Sigmoid colon (tissue), 7 donors: ENCODE results near the gene YJU2. TPM values are rescaled to one million over a fixed set of nuclear protein-coding genes. Genes with fewer than 3 reads are reported as not detected.
"Not testable (repeated sequence)": the region's sequence is repeated elsewhere in the genome, so short reads cannot be mapped to it uniquely, and the experiment has no call there.

ENCODE experiments used
- DNase-seq: peaks from one replicate; pipeline ENCODE4 v3.0.0-alpha.2; 2019
- H3K27ac ChIP-seq, 4 donors: fragments of 200-600 bp; sonication (generic); one replicate each; pipeline ENCODE4 v1.5.1; 2016 to 2019; ENCODE audit warnings: mild to moderate bottlenecking in 1 of 4
- H3K27me3 ChIP-seq, 3 donors: fragments of 200-600 bp; sonication (generic); one replicate each; pipeline ENCODE4 v1.5.1; 2019; ENCODE audit warnings: mild to moderate bottlenecking in 1 of 3
- H3K36me3 ChIP-seq, 4 donors: fragments of 200-600 bp; sonication (generic); one replicate each; pipeline ENCODE4 v1.5.1; 2016 to 2019
- H3K4me1 ChIP-seq, 4 donors: fragments of 200-600 bp; sonication (generic); one replicate each; pipeline ENCODE4 v1.5.1; 2017 to 2019
- H3K4me3 ChIP-seq, 4 donors: fragments of 200-600 bp; sonication (generic); one replicate each; pipeline ENCODE4 v1.5.1; 2017 to 2019; ENCODE audit warnings: mild to moderate bottlenecking in 2 of 4, moderate library complexity in 1 of 4
- H3K9me3 ChIP-seq, 4 donors: fragments of 200-600 bp in 3 of 4; sonication (generic) in 3 of 4; one replicate each; pipeline versions ENCODE4 v1.5.1 to v1.6.1; 2013 to 2019
- CTCF ChIP-seq, 4 experiments: fragments of 450-650 bp in 3 of 4; fragments of 200-600 bp in 1 of 4; IDR thresholded peaks; one replicate each; pipeline ENCODE4 v1.5.1; 2016 to 2019; ENCODE audit warnings: antibody characterized with exemption in 4 of 4, mild to moderate bottlenecking in 3 of 4, moderate library complexity in 2 of 4
- EP300 ChIP-seq, 4 donors: sonication (generic); formaldehyde crosslinking; IDR thresholded peaks; one replicate each; pipeline ENCODE4 v1.6.1; 2017; ENCODE audit warnings: antibody characterized with exemption in 4 of 4
- POLR2A ChIP-seq, 2 donors: fragments of 450-650 bp; IDR thresholded peaks; one replicate each; pipeline ENCODE4 v1.6.1; 2016; ENCODE audit warnings: antibody characterized with exemption in 2 of 2, mild to moderate bottlenecking in 2 of 2, moderate library complexity in 2 of 2
- POLR2AphosphoS5 ChIP-seq, 4 donors: sonication (generic); formaldehyde crosslinking; IDR thresholded peaks; one replicate each; pipeline ENCODE4 v1.6.1; 2017; ENCODE audit warnings: antibody characterized with exemption in 4 of 4
- WGBS, 2 donors: extraction: QIAGEN DNeasy Blood & Tissue Kit; methylation state at CpG; one replicate each; pipeline ENCODE4 v1.1.7; 2013; 5-methylcytosine and 5-hydroxymethylcytosine counted together
- intact Hi-C: fragments of 100-400 bp; cut with DNase I; formaldehyde crosslinking; loops from one replicate; pipeline ENCODE4 v1.15.1; 2023
- polyA plus RNA-seq, 3 donors: library from polyadenylated mRNA; stranded (reverse); fragments of 200-250 nt; gene quantifications; one replicate each; pipeline ENCODE4 v1.2.3, GENCODE V29; 2013
- total RNA-seq, 4 donors: library from RNA; depleted of rRNA; stranded (reverse); fragments of >200 nt; gene quantifications; one replicate each; pipeline ENCODE4 v1.1.0, GENCODE V29; 2016
- donor health status: healthy with polysubstance abuse.
- donor health status: Bipolar disorder and iron deficiency.
- donor health status: healthy.

Gene YJU2
- total and polyA plus RNA-seq, 7 donors, result 19.4 to 31.8 (median 21.5) TPM

GRCh38 chr19:4232614-4233281, 14.1 kb upstream of the YJU2 start:
- Histone ChIP-seq H3K4me1 (no peaks in the 10 kb centered on the region), H3K27me3 (peaks cover 12 to 60% (median 22%) of the 10 kb centered on the region in 3 donors), H3K27ac (no peak overlapping the region), H3K36me3 (no peaks in the 10 kb centered on the region), H3K9me3 (no peaks in the 10 kb centered on the region), H3K4me3 (no peak overlapping the region)
- TF ChIP-seq POLR2A (IDR thresholded peaks at IDR 0.05), result no peak
- TF ChIP-seq CTCF (IDR thresholded peaks at IDR 0.05), result no peak
- no peak for TF ChIP-seq POLR2AphosphoS5 (IDR thresholded peaks at IDR 0.05)
- no peak for TF ChIP-seq EP300 (IDR thresholded peaks at IDR 0.05)
- 25 to 51% methylated on average over 21 of the region's 21 CpGs for WGBS, 2 donors
- intact Hi-C loops, result no loop called here
- DNase-seq, result no peak

GRCh38 chr19:4233282-4233853, 13.5 kb upstream of the YJU2 start:
- 21 to 45% methylated on average over 11 of the region's 11 CpGs for WGBS, 2 donors
- H3K4me1 ChIP-seq, result no peaks in the 10 kb centered on the region
- H3K36me3 ChIP-seq, result no peaks in the 10 kb centered on the region
- intact Hi-C loops, result no loop called here
- H3K27ac ChIP-seq, result no peak overlapping the region
- H3K27me3 ChIP-seq, result peaks cover 12 to 57% (median 22%) of the 10 kb centered on the region in 3 donors
- H3K4me3 ChIP-seq, result no peak overlapping the region
- no peak for DNase-seq
- TF ChIP-seq POLR2AphosphoS5 (IDR thresholded peaks at IDR 0.05) (no peak), CTCF (IDR thresholded peaks at IDR 0.05) (peak in 1 of 4 experiments; percentile 35), EP300 (IDR thresholded peaks at IDR 0.05) (no peak)
- no peaks in the 10 kb centered on the region for H3K9me3 ChIP-seq

- intact Hi-C loops, result no loop called here
- Histone ChIP-seq H3K27ac (no peak overlapping the region), H3K9me3 (no peaks in the 10 kb centered on the region), H3K27me3 (peaks cover 9 to 48% (median 17%) of the 10 kb centered on the region in 3 donors), H3K36me3 (no peaks in the 10 kb centered on the region), H3K4me3 (no peak overlapping the region), H3K4me1 (no peaks in the 10 kb centered on the region)
- TF ChIP-seq POLR2A (IDR thresholded peaks at IDR 0.05) (no peak), CTCF (IDR thresholded peaks at IDR 0.05) (no peak), EP300 (IDR thresholded peaks at IDR 0.05) (no peak), POLR2AphosphoS5 (IDR thresholded peaks at IDR 0.05) (no peak)
- no peak for DNase-seq
- 50 to 63% methylated on average over 21 of the region's 21 CpGs for WGBS, 2 donors
These were observed 12.6 kb upstream of the YJU2 start for GRCh38 chr19:4234142-4234861.

- H3K27me3 ChIP-seq, result peaks cover 6 to 42% (median 13%) of the 10 kb centered on the region in 3 donors
- no peaks in the 10 kb centered on the region for H3K4me1 ChIP-seq
- 71 to 81% methylated on average over 13 of the region's 13 CpGs for WGBS, 2 donors
- no peak for DNase-seq
- intact Hi-C loops, result no loop called here
- no peak overlapping the region for H3K4me3 ChIP-seq
- TF ChIP-seq EP300 (IDR thresholded peaks at IDR 0.05), result no peak
- no peak for TF ChIP-seq POLR2AphosphoS5 (IDR thresholded peaks at IDR 0.05)
- no peak for TF ChIP-seq POLR2A (IDR thresholded peaks at IDR 0.05)
- TF ChIP-seq CTCF (IDR thresholded peaks at IDR 0.05), result no peak
- H3K27ac ChIP-seq, result no peak overlapping the region
- no peaks in the 10 kb centered on the region for H3K9me3 ChIP-seq
- no peaks in the 10 kb centered on the region for H3K36me3 ChIP-seq
These were observed 12.0 kb upstream of the YJU2 start for GRCh38 chr19:4234862-4235201.

GRCh38 chr19:4237510-4237909, 9.4 kb upstream of the YJU2 start:
- intact Hi-C loops, H3K4me1 ChIP-seq, H3K36me3 ChIP-seq, DNase-seq, H3K9me3 ChIP-seq, H3K4me3 ChIP-seq, H3K27ac ChIP-seq: not testable (repeated sequence)
- WGBS, 2 donors, result 91 to 95% methylated on average over 16 of the region's 16 CpGs
- peaks cover 6 to 22% (median 7%) of the 10 kb centered on the region in 3 donors for H3K27me3 ChIP-seq
